CMK (cell line): Measurements from ENCODE around the gene ACE.

ENCODE experiments used
- DNase-seq: peaks from one replicate; pipeline ENCODE4 v3.0.0-alpha.2; 2010; ENCODE audit warnings: low read depth

The ACE gene

GRCh38 chr17:63476854-63477479, at the start of gene ACE:
Gene ACE, plus strand, starts transcription at chr17:63477061. Its CDS starts 34 bp downstream, at chr17:63477095.
- DNase-seq: peak; percentile 38

- DNase-seq: no peak
Observed at GRCh38 chr17:63429766-63430165, 47.1 kb upstream of the ACE start.

- DNase-seq: no peak
Observed at GRCh38 chr17:63430223-63430622, 46.6 kb upstream of the ACE start.

GRCh38 chr17:63431618-63431938, 45.3 kb upstream of the ACE start:
- DNase-seq: no peak

GRCh38 chr17:63431939-63432804, 44.7 kb upstream of the ACE start:
- DNase-seq: peak; percentile 86

GRCh38 chr17:63433746-63434591, 42.9 kb upstream of the ACE start:
- no peak for DNase-seq

- DNase-seq: no peak
Observed at GRCh38 chr17:63434951-63435571, 41.8 kb upstream of the ACE start.

- DNase-seq: no peak
Observed at GRCh38 chr17:63435681-63436522, 41.0 kb upstream of the ACE start.

GRCh38 chr17:63436523-63437110, 40.2 kb upstream of the ACE start:
- DNase-seq: no peak

- DNase-seq: no peak
Observed at GRCh38 chr17:63437287-63438091, 39.4 kb upstream of the ACE start.

GRCh38 chr17:63438092-63439051, 38.5 kb upstream of the ACE start:
- DNase-seq: no peak

GRCh38 chr17:63439687-63440086, 37.2 kb upstream of the ACE start:
- no peak for DNase-seq

- no peak for DNase-seq
Observed at GRCh38 chr17:63440127-63440769, 36.6 kb upstream of the ACE start.

- no peak for DNase-seq
Observed at GRCh38 chr17:63440770-63441335, 36.0 kb upstream of the ACE start.

- no peak for DNase-seq
Observed at GRCh38 chr17:63441654-63442053, 35.2 kb upstream of the ACE start.

- DNase-seq: no peak
Observed at GRCh38 chr17:63442074-63442473, 34.8 kb upstream of the ACE start.

- DNase-seq: no peak
Observed at GRCh38 chr17:63442549-63443035, 34.3 kb upstream of the ACE start.

GRCh38 chr17:63443053-63443452, 33.8 kb upstream of the ACE start:
- DNase-seq: no peak
